Aorta (tissue), 5 donors: ENCODE data around the gene IRAK2. TPM values are rescaled to one million over a fixed set of nuclear protein-coding genes. Genes with fewer than 3 reads are reported as not detected.
A peak's percentile ranks its signal among the peaks of the same experiment; 100 is the strongest.

ENCODE experiments used
- ATAC-seq: fragments of 200-7000 bp; cut with Tn5 transposase; one replicate; pipeline ENCODE4 v1.9.1; 2022; ENCODE audit warnings: moderate library complexity; ENCODE audit not compliant: low FRiP score
- DNase-seq, 2 donors: peaks; one replicate each; pipeline ENCODE4 v3.0.0-alpha.2; 2020
- H3K27ac ChIP-seq, 2 donors: one replicate each; pipeline ENCODE4 v1.5.1; 2013; ENCODE audit warnings: low read length in 2 of 2, mild to moderate bottlenecking in 2 of 2, moderate library complexity in 2 of 2, control low read depth in 1 of 2, inconsistent platforms in 1 of 2, low read depth in 1 of 2
- H3K27me3 ChIP-seq, 2 donors: one replicate each; pipeline ENCODE4 v1.6.1; 2013; ENCODE audit warnings: control low read depth in 1 of 2, low read length in 1 of 2, mild to moderate bottlenecking in 1 of 2, moderate library complexity in 1 of 2; ENCODE audit not compliant: insufficient read depth in 2 of 2, control insufficient read depth in 1 of 2
- H3K36me3 ChIP-seq, 2 donors: one replicate each; pipeline ENCODE4 v1.6.1; 2013; ENCODE audit warnings: control low read depth in 1 of 2, low read length in 1 of 2, mild to moderate bottlenecking in 1 of 2; ENCODE audit not compliant: insufficient read depth in 2 of 2, control insufficient read depth in 1 of 2
- H3K4me1 ChIP-seq, 2 donors: one replicate each; pipeline ENCODE4 v1.6.1; 2013; ENCODE audit warnings: low read length in 2 of 2, control low read depth in 1 of 2, mild to moderate bottlenecking in 1 of 2, moderate library complexity in 1 of 2; ENCODE audit not compliant: insufficient read depth in 2 of 2, control insufficient read depth in 1 of 2
- H3K4me3 ChIP-seq, 2 donors: one replicate each; pipeline ENCODE4 v1.5.1; 2013; ENCODE audit warnings: low read length in 2 of 2, control low read depth in 1 of 2, mild to moderate bottlenecking in 1 of 2
- H3K9me3 ChIP-seq: one replicate; pipeline ENCODE4 v1.6.1; 2013; ENCODE audit warnings: mild to moderate bottlenecking, low read length; ENCODE audit not compliant: control insufficient read depth
- WGBS, 2 donors: extraction: QIAGEN DNeasy Blood & Tissue Kit; methylation state at CpG; one replicate each; pipeline ENCODE4 v1.1.7; 2013; 5-methylcytosine and 5-hydroxymethylcytosine counted together
- intact Hi-C, 2 donors: fragments of 100-400 bp; cut with DNase I; formaldehyde crosslinking; loops; one replicate each; pipeline versions ENCODE4 v1.14.2 to v1.15.0; 2022
- long read RNA-seq, 2 donors: library from polyadenylated mRNA; unstranded; transcript quantifications; one replicate each; pipeline ENCODE4 v2.0.0, GENCODE V29; 2020 to 2021
- polyA plus RNA-seq, 2 donors: library from polyadenylated mRNA; stranded (reverse); fragments of 200-250 nt; gene quantifications; one replicate each; pipeline ENCODE4 v1.2.3, GENCODE V29; 2013
- total RNA-seq, 2 donors: library from RNA; stranded (reverse); fragmentation: NEBNext Ultra II Directional; extraction: Animal tissue kit (Norgen Biotek cat#: 25700); gene quantifications; one replicate each; pipeline ENCODE4 v1.2.1, GENCODE V29; 2021
- donor health status: healthy with polysubstance abuse.
- donor health status: Bipolar disorder and iron deficiency.
- donor health status: DM: no; HTN: no; CAD: no.
- donor health status: DM: no; HTN: no; CAD: no.
- donor health status: DM: yes; HTN: yes; CAD: no.

The IRAK2 gene, protein sequence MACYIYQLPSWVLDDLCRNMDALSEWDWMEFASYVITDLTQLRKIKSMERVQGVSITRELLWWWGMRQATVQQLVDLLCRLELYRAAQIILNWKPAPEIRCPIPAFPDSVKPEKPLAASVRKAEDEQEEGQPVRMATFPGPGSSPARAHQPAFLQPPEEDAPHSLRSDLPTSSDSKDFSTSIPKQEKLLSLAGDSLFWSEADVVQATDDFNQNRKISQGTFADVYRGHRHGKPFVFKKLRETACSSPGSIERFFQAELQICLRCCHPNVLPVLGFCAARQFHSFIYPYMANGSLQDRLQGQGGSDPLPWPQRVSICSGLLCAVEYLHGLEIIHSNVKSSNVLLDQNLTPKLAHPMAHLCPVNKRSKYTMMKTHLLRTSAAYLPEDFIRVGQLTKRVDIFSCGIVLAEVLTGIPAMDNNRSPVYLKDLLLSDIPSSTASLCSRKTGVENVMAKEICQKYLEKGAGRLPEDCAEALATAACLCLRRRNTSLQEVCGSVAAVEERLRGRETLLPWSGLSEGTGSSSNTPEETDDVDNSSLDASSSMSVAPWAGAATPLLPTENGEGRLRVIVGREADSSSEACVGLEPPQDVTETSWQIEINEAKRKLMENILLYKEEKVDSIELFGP
- total RNA-seq, result 1 to 10 TPM; 7.1 to 8.3 TPM
- polyA plus RNA-seq, result 1 to 10 TPM; 1.7 to 2.5 TPM
- long read RNA-seq, donor 1, partial matches to known transcripts, result 6 of 16 reads
- long read RNA-seq, donor 1, other reads (novel, unspliced or antisense), result 8 of 16 reads
- long read RNA-seq, donor 2, partial matches to known transcripts, result 4 of 11 reads
- long read RNA-seq, donor 2, other reads (novel, unspliced or antisense), result 4 of 11 reads

DNA sequence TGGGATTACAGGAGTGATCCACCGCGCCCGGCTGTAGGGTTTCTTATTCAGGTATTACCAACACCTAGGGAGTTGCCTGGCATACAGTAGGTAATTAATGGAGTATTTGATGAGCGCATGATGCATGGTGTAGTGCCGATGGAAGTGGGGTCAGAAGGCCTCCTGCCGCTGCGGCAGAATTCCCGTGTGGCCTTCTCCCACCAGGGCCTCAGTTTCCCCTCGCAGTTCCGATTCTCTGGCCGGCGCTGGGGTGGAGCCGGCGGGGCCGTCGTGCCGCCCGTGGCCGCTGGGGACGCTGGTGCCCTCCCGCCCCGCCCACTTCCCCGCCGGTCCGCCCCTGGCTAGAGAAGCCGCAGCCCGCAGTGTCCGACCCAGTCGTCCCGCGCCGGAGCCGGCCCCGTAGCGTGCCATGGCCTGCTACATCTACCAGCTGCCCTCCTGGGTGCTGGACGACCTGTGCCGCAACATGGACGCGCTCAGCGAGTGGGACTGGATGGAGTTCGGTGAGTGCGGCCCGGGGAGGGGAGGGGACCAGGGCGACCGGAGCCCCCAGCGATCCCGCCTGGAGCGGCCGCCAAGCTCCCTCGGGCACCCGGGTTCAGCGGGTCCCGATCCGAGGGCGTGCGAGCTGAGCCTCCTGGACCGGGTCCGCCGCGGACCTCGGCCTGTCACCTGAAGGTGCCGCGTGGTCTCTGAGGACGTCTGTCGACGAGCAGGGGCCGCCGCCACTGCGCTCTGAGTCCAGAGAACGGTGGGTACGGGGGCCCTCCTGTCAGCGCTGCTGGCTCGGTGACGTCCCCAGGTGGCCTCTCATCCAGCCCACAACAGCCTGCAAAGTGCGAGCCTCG lies at the start of gene IRAK2:
IRAK2 (plus strand) TSS at position 374 of the 848 bp plus-strand sequence; CDS start at position 410, 36 bp downstream.
- no peaks in the 10 kb centered on the region for H3K9me3 ChIP-seq
- H3K36me3 ChIP-seq, result no peaks in the 10 kb centered on the region
- no peaks in the 10 kb centered on the region for H3K4me1 ChIP-seq
- H3K27ac ChIP-seq, result peak within 1 kb of the TSS in 1 of 2 donors; percentile 70
- no peaks in the 10 kb centered on the region for H3K27me3 ChIP-seq
- 3% methylated on average over 59 to 76 of the region's 76 CpGs for WGBS, 2 donors
- ATAC-seq (peak; percentile 93), DNase-seq (peak; percentile 87 to 94)
- intact Hi-C loops, result loop anchor here (2.0 to 5.0 kb wide), 3 partner anchors 22 to 63 kb away; no protein-coding TSS in a partner anchor
- H3K4me3 ChIP-seq, result peak within 1 kb of the TSS; percentile 60 to 65

DNA sequence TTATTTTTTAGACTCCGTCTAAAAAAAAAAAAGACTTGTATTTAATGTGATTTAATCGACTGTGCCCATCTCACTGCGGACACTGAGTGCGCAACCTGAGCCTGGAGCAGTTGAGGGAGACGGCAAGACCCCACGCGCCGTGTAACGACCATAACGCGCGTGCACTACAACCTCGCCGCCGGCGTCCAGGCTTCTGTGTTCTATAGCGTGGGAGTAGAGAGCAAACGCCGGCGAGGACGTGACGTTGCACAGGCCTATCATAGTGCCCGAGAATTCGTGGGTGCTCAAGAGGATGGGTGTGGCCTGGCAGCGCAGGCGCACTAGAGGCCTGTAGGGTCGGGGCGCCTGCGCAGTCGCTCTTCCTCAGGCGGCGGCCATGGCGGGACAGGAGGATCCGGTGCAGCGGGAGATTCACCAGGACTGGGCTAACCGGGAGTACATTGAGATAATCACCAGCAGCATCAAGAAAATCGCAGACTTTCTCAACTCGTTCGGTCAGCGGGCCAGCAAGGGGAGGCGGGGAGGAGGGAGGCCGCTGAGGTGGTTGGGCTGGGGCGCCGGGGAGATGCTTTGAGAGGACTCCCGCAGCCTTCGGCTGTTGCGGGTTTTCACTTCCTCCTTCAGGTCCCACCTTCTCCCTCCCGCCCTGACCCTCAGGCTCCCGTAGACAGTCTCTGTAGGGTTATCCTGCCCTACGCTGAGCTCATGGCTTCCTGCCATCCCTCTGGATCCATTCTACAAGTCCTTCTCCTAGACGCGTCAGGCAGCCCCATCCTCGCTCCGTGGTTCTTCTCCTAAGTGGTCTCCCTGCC lies 49.2 kb upstream of the IRAK2 start, which contains the start of gene BRK1:
BRK1 (plus strand) TSS at position 350 of the 812 bp plus-strand sequence; CDS start at position 377, 27 bp downstream.
- Histone ChIP-seq H3K4me3 (peak within 1 kb of the TSS; percentile 63 to 71), H3K36me3 (no peaks in the 10 kb centered on the region), H3K27me3 (no peaks in the 10 kb centered on the region), H3K9me3 (no peaks in the 10 kb centered on the region), H3K4me1 (no peaks in the 10 kb centered on the region), H3K27ac (peak within 1 kb of the TSS in 1 of 2 donors; percentile 55)
- WGBS, 2 donors, result 1% methylated on average over 54 of the region's 54 CpGs
- ATAC-seq (peak; percentile 100), DNase-seq (peak; percentile 97 to 98)
- intact Hi-C loops, result loop anchor here (5.0 to 10.0 kb wide), 2 partner anchors 91 to 112 kb away; partner anchors contain the start of gene FANCD2 (in 1 of the 2)

DNA sequence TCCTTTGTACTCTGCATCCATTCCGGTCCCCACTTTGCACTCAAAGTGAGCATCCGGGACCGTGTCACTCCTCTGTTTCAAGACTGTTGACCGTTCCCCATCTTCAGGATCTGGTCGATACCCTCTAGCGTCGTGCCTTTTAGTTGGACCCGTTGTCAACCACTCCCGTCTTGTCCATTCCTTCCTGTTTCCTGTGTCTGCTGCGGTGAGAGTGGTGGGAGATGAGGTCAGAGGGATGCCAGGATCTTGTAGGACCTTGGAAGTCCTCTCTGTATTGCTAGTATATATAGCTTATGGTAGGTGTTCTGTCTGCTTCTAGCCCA lies 48.6 kb upstream of the IRAK2 start:
- 0% methylated on average over 10 of the region's 10 CpGs for WGBS, 2 donors
- ATAC-seq, result peak; percentile 32

DNA sequence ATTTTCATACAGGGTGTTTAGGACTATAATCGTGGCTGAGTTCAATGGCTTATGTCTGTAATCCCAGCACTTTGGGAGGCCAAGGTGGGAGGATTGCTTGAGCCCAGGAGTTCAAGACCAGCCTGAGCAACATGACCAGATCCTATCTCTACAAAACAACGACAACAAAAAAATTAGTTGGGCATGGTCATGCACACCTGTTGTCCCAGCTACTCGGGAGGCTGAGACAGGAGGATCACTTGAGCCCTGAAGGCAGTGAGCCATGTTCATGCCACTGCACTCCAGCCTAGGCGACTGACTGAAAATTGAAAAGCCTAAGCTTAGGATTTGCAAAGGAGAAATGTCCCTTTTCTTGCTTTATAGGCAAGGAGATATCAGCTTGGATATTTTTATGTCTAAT lies 47.8 kb upstream of the IRAK2 start:
- H3K9me3 ChIP-seq, result no peaks in the 10 kb centered on the region
- 89 to 92% methylated on average over 4 of the region's 4 CpGs for WGBS, 2 donors
- H3K4me1 ChIP-seq, result no peaks in the 10 kb centered on the region
- H3K36me3 ChIP-seq, result no peaks in the 10 kb centered on the region
- H3K27me3 ChIP-seq, result no peaks in the 10 kb centered on the region
- DNase-seq (no peak), ATAC-seq (no peak)
- intact Hi-C loops, result loop anchor here (5.0 to 10.0 kb wide), 2 partner anchors 92 to 110 kb away; partner anchors contain the start of gene FANCD2 (in 1 of the 2)
- no peak overlapping the region for H3K27ac ChIP-seq
- no peak overlapping the region for H3K4me3 ChIP-seq

More for the DNA sequence above, 48.6 kb upstream of the IRAK2 start:
- Histone ChIP-seq H3K4me3 (peak overlapping the region; percentile 51 to 71), H3K27me3 (no peaks in the 10 kb centered on the region), H3K4me1 (no peaks in the 10 kb centered on the region), H3K27ac (no peak overlapping the region), H3K36me3 (no peaks in the 10 kb centered on the region), H3K9me3 (no peaks in the 10 kb centered on the region)
- intact Hi-C loops, result loop anchor here (5.0 to 10.0 kb wide), 2 partner anchors 91 to 111 kb away; partner anchors contain the start of gene FANCD2 (in 1 of the 2)
- no peak for DNase-seq

DNA sequence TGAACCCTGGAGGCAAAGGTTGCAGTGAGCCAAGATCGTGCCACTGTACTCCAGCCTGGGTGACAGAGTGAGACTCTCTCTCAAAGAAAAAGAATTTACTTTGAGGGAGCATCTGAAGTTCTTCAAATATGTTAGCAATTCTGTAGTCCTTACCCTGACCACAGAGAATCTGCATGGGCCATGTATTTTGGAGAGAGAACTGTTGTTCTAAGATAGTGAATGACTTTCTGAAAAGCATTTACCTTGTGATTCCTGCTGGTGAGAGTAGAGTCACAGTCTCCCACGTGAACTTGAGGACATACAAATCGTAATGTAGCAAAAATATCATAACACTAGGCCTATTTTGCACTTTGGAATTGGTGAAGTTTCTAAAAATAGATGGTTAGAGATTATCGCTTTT lies 45.3 kb upstream of the IRAK2 start:
- no peaks in the 10 kb centered on the region for H3K27me3 ChIP-seq
- H3K4me3 ChIP-seq, result no peak overlapping the region
- H3K9me3 ChIP-seq, result no peaks in the 10 kb centered on the region
- no peaks in the 10 kb centered on the region for H3K36me3 ChIP-seq
- H3K4me1 ChIP-seq, result no peaks in the 10 kb centered on the region
- DNase-seq, result no peak
- no peak overlapping the region for H3K27ac ChIP-seq
- ATAC-seq, result no peak
- intact Hi-C loops, result loop anchor here (5.0 to 10.0 kb wide), 2 partner anchors 95 to 108 kb away; partner anchors contain the start of gene FANCD2 (in 1 of the 2)
- 21 to 30% methylated on average over 4 of the region's 4 CpGs for WGBS, 2 donors

DNA sequence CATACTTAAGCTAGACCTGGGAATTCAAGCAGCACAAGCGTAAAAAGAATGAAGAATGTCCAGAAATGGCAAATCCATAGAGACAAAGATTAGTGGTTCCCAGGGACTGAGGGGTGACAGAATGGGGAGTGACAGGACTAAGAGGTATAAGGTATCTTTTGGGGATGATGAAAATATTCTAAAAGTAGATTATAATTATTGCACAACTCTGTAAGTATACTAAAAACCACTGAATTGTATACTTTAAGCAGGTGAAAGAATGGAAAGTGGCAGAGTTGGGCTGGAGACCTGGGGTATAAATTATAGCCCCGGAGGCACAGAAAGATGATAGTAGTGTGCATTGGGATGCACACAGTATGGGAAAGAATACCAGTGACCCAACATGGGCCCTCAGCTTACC lies 43.7 kb upstream of the IRAK2 start:
- Histone ChIP-seq H3K4me3 (no peak overlapping the region), H3K36me3 (peaks cover 3 to 4% of the 10 kb centered on the region in 2 donors), H3K27ac (no peak overlapping the region), H3K9me3 (no peaks in the 10 kb centered on the region), H3K27me3 (no peaks in the 10 kb centered on the region), H3K4me1 (no peaks in the 10 kb centered on the region)
- 87 to 91% methylated on average over 2 of the region's 2 CpGs for WGBS, 2 donors
- intact Hi-C loops, result no loop called here
- DNase-seq (no peak), ATAC-seq (no peak)

DNA sequence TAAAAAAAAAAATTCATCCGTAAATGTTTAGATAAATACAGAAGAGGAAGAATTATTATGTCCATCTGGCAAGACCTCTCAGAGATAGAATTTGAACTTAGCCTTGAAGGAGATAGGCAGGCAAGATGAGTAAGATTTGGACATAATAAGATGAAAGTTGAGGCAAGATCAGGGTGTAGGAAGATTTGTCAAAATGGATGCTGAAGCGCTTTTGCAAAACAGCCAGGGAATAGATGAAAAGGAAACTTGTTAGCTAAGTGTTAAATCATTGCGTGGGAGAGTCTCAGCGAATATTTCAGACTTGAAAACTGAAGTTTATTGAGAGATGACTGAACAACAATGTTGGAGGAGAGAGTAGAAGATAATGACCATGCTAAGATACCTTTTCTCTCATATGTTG lies 42.0 kb upstream of the IRAK2 start:
- Histone ChIP-seq H3K4me3 (no peak overlapping the region), H3K4me1 (no peaks in the 10 kb centered on the region), H3K36me3 (peaks cover 3 to 7% of the 10 kb centered on the region in 2 donors), H3K9me3 (no peaks in the 10 kb centered on the region), H3K27me3 (no peaks in the 10 kb centered on the region), H3K27ac (no peak overlapping the region)
- intact Hi-C loops, result no loop called here
- 88 to 90% methylated on average over 4 of the region's 4 CpGs for WGBS, 2 donors
- DNase-seq (no peak), ATAC-seq (no peak)
